HG03457 (cell line): Measurements from ENCODE around the gene SERINC2.

Experiments
- ATAC-seq: cut with Tn5 transposase; IDR thresholded peaks from one replicate; pipeline ENCODE4 v1.9.1; 2021; ENCODE audit warnings: moderate number of reproducible peaks; ENCODE audit not compliant: unreplicated experiment

The SERINC2 gene

GRCh38 chr1:31412732-31413404, at the start of gene SERINC2:
Gene SERINC2, plus strand, starts transcription at chr1:31413213. Its CDS starts 53 bp downstream, at chr1:31413266.
- no peak for ATAC-seq

GRCh38 chr1:31364561-31365250, 48.3 kb upstream of the SERINC2 start:
- ATAC-seq: no peak

GRCh38 chr1:31366796-31367195, 46.2 kb upstream of the SERINC2 start:
- no peak for ATAC-seq

DNA sequence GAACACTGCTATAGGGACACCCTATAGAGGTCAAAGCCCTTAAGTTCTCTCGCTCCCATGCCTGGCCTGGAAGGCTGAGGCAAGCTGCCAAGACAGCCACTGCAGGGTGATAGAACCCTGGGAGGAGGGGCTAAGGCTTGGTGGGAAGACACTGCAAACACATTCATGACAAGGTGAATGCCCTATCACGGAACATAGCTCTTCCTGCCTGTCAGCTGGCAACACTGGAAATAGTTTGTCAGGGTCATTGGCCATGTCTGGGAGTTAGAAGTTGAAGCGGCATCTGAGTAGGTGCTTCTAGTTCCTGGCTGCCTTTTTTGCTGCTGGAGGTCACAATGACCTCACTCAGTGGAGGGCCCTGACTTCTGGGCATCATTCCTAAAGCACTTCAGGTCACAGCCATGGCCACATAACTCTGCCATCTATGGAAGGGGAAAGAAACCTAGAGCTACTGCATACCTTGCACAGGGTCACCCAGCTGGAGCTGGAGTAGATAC, 44.4 kb upstream of the SERINC2 start:
- ATAC-seq: no peak

DNA sequence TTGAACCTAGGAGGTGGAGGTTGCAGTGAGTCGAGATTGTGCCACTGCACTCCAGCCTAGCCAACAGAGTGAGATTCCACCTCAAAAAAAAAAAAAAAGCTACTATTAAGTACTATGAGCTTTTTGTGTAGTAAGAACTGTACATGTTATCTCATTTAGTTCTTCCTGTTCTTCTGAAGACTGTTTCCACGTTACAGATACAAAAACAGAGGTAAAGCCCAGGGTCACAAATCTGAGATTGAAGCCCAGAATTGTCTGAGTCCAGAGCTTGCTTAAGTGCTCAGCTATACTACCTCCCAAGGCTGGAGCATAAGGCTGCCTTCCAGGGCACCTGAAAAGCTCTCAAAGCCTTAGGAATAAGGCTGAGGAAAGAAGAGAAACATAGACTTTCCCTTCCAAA, 43.0 kb upstream of the SERINC2 start:
- ATAC-seq: no peak

- no peak for ATAC-seq
Measured at GRCh38 chr1:31370565-31370964, 42.4 kb upstream of the SERINC2 start.

DNA sequence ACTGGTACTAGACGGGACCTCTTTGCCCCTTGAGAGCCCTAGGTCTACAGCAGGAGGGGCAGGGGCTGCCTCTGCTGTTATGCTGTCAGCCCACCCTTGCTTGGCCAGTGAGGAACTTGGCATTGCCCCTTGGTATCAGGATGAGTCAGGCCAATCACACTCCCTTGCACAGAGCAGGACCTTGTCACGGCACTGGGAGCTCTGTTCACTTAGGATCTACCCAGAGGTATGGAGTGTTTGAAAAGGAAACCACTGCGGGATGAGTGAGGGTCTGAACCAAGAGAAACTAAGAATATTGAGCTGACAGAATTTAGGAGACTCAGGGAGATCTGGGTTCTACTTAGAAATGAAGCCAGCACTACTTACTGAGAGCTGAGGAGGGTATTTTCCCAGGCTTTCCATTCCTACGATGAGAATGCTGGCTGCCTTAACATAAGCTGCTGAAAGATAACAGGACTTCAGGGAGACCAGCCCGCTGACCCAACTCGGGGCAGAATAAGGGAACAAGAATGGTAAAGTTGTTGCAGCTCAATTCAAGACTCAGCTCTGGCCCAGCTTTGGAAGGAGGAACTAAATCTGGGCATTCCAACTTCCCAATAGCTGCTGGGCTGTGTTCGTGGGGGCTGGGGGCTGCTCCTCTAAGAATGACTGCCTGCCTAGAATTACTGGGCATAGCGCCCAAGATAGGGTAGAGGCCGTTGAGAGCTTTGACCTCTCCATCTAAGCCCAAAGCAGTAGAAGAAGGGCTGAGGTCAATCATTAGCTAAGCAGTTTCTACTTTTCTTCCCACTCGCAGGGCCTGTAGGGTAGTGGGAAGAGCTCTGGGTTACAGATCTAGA, 41.7 kb upstream of the SERINC2 start:
- no peak for ATAC-seq

- ATAC-seq: no peak
Measured at GRCh38 chr1:31372051-31372450, 41.0 kb upstream of the SERINC2 start.

DNA sequence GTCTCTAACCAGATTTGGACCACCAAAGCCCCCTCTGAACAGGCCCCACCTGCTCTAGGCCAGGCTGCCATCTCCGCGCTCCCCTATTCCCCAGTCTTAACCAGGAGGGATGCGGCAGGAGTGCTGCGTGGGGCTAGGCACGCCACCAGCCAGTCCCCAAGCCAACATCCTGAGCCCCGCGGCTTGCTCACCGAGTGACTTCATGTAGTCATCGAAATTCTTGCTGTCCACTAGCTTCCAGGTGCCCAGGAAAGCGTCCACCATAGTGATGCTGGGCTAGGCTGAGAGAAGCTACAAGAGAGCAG, 40.3 kb upstream of the SERINC2 start:
- no peak for ATAC-seq

- ATAC-seq: no peak
Measured at GRCh38 chr1:31373056-31373896, 39.7 kb upstream of the SERINC2 start, which contains the start of gene FABP3. Gene FABP3, minus strand, starts transcription at chr1:31373076. Its CDS starts 62 bp downstream, at chr1:31373014.

DNA sequence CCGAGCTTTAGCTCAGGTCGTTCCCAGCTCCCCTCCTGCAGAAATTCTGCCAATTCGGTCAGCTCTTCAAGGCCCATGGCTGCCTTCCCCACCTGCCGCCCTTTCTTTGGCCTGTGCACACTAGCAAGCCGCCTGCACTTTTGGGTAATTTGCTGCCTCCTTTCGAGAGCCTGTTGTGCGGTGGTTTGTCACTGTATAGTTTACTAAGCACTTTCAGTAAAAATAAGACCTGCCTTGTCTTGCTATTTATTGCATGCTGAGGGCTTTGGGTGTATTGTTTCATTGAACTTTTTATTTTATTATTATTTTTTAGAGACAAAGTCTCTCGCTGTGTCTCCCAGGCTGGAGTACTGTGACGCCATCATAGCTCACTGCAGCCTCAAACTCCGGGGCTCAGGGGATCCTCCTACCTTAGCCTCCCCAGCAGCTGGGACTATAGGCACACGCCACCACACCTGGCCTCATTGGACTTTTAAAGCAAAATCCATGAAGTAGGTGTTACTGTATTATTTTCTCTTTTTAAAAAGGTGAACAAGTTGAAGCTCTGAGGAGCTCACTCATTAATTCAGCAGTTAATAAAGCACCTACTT, 39.0 kb upstream of the SERINC2 start:
- ATAC-seq: no peak

- ATAC-seq: no peak
Measured at GRCh38 chr1:31374511-31375196, 38.4 kb upstream of the SERINC2 start.

DNA sequence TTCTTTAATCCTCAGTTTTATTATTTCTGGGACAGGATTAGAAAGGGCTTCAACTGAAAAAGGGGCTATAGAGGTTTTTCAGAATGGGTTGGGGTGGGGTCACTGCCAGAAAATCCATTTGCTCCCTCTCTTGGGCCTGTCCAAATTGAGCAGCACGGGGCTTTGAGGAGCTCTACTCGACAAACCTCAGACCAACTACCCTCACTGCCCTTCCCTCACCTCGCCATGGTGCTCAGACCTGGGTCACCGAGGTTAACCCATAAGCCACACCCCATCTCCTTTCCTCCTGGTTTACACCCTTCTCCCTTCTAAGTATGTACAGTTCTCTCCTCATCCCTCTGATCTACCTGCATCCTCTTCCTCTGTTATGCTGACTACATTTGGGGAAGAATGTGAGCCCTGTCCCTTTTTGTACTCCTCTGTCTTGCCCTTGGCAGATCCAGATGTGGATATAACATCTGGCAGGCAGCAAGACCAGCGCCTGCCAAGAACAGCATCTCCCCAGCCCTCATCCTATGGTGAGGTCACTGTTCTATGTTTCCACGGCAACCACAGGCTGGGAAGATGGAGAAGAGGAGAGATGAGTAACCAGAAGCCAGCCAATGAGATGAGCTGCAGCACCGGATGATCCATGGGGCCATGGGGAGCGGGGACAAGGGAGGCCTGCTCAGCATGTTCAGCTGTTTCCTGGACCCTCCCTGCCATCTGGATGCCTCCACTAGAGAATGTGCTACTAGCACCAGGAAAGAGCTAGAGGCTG, 36.5 kb upstream of the SERINC2 start:
- ATAC-seq: no peak

GRCh38 chr1:31377364-31377863, 35.6 kb upstream of the SERINC2 start:
- no peak for ATAC-seq

GRCh38 chr1:31378001-31378400, 35.0 kb upstream of the SERINC2 start:
- no peak for ATAC-seq

- ATAC-seq: no peak
Measured at GRCh38 chr1:31380181-31380580, 32.8 kb upstream of the SERINC2 start.

DNA sequence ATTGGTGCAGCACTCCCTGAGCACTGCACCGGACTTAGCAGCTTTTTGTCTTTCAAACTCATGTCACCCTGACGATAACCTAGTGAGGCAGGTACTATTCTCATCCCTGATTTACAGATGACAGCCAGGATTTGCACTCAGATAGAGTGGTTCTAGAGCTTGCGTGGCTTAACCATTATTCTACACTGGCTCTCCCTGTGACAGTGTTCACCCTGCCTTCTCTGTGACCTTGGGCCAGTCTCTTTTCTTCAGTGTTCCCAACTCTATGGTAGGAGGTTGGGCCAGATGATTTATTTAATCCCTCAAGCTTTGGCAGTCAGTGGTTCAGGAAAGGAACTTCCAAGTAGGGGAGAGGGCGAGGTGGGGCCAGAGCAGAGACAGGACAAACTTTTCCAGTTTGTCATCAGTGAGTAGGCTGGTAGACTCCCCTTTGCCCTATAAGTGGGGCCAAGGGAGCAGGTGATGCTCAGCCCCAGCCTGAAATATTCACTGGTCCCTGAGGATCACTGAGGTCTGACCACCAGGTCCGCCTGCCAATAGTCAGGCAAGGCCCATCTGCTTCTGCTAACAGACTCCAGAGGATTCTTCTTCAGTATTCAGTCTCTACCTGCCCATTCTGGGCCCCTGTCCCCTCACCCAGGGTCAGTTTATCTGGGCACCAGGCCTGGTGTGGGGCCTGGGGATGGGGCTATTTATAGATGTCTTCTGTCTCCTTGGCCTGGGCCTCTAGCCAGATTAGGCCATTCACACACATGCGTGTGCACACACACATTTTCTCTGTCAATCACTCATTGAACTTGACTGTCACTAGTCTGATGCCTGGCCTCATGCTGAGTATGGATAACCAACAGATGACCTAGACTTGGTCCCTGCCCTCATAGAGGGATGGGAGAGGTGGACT, 31.4 kb upstream of the SERINC2 start:
- no peak for ATAC-seq
